Measurements from ENCODE around the gene MUL1. TPM values are rescaled to one million over a fixed set of nuclear protein-coding genes. Genes with fewer than 3 reads are reported as not detected.

MUL1 gene
- total RNA-seq, 1 donor from 2014 or later, result 42.9 TPM

- Mint-ChIP-seq H3K9me3 (ENCODE audit: unreplicated experiment) (no peaks in the 10 kb centered on the region), H3K27ac (ENCODE audit: unreplicated experiment) (peak overlapping the region; percentile 2), H3K4me3 (ENCODE audit: unreplicated experiment) (no peak overlapping the region), H3K36me3 (ENCODE audit: unreplicated experiment) (no peaks in the 10 kb centered on the region), H3K4me1 (ENCODE audit: unreplicated experiment) (peaks cover 39% of the 10 kb centered on the region), H3K27me3 (ENCODE audit: unreplicated experiment) (peaks cover 6% of the 10 kb centered on the region)
- no peak for TF ChIP-seq CTCF (IDR thresholded peaks at IDR 0.05)
- DNase-seq (ENCODE audit: extremely low spot score, unreplicated experiment), result no peak
These were observed 33.5 kb downstream of the MUL1 start for GRCh38 chr1:20474333-20474975.

DNA sequence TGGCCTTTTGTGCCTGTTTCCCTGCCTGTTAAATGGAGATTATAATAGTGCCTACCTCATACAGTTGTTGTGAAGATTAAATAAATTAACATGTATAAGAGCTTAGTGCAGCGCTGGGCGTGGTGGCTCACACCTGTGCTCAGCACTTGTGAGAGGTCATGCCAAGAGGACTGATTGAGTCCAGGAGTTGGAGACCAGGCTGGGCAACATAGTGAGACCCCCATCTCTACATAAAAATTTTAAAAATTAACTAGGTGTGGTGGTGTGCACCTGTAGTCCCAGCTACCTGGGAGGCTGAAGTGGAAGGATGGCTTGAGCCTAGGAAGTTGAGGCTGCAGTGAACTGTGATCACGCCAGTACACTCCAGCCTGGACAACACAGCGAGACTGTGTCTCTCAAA, 34.1 kb downstream of the MUL1 start:
- Mint-ChIP-seq H3K36me3 (ENCODE audit: unreplicated experiment) (no peaks in the 10 kb centered on the region), H3K4me1 (ENCODE audit: unreplicated experiment) (peaks cover 39% of the 10 kb centered on the region), H3K27ac (ENCODE audit: unreplicated experiment) (no peak overlapping the region), H3K27me3 (ENCODE audit: unreplicated experiment) (peaks cover 6% of the 10 kb centered on the region), H3K9me3 (ENCODE audit: unreplicated experiment) (no peaks in the 10 kb centered on the region), H3K4me3 (ENCODE audit: unreplicated experiment) (no peak overlapping the region)
- DNase-seq (ENCODE audit: extremely low spot score, unreplicated experiment), result no peak
- no peak for TF ChIP-seq CTCF (IDR thresholded peaks at IDR 0.05)

DNA sequence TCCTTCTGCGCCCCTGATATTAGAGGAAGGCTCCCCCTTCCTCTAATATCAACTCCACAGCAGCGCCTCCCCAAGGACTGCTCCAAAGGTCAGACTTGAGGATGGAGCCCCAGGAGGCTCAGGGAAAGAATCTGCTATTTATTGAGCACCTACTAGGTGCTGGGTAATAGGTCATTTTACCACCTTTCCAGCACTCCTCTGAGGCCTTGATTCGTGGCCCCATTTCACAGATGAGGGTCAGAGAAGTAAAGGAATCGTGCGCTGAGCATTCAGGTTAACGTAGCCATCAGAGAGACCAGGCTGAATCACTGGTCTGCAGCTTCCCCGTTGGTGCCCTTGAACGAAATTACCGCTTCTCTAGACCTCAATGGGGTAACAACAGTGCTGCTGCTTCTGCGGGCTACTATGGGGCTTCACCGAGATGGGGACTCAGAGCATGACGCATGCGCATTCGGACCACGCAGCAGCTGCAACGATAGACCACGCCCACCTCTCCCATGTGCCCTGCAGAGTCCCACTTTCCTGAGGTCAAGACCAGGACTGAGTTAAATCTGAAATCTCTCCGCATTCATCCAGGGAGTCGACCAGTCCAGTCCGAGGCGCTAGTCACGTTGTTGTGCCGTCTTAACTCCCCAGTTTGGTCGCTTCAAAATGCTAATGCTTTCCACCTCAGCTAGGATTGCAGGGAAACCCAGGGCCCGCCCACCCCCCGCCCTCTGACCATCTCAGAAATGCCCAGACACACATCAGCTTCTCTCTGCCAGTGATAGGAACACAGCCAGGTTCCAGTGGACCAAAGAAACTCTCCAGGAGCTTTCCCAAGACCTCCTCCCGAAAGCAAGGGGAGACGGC, 34.9 kb downstream of the MUL1 start:
- Mint-ChIP-seq H3K4me1 (ENCODE audit: unreplicated experiment) (peaks cover 34% of the 10 kb centered on the region), H3K27ac (ENCODE audit: unreplicated experiment) (no peak overlapping the region), H3K36me3 (ENCODE audit: unreplicated experiment) (no peaks in the 10 kb centered on the region), H3K9me3 (ENCODE audit: unreplicated experiment) (no peaks in the 10 kb centered on the region), H3K4me3 (ENCODE audit: unreplicated experiment) (no peak overlapping the region), H3K27me3 (ENCODE audit: unreplicated experiment) (peaks cover 9% of the 10 kb centered on the region)
- no peak for TF ChIP-seq CTCF (IDR thresholded peaks at IDR 0.05)
- DNase-seq (ENCODE audit: extremely low spot score, unreplicated experiment), result no peak

GRCh38 chr1:20472121-20472520, 35.8 kb downstream of the MUL1 start:
- Mint-ChIP-seq H3K4me1 (ENCODE audit: unreplicated experiment) (peaks cover 29% of the 10 kb centered on the region), H3K9me3 (ENCODE audit: unreplicated experiment) (no peaks in the 10 kb centered on the region), H3K27ac (ENCODE audit: unreplicated experiment) (no peak overlapping the region), H3K27me3 (ENCODE audit: unreplicated experiment) (peaks cover 12% of the 10 kb centered on the region), H3K36me3 (ENCODE audit: unreplicated experiment) (no peaks in the 10 kb centered on the region), H3K4me3 (ENCODE audit: unreplicated experiment) (no peak overlapping the region)
- DNase-seq (ENCODE audit: extremely low spot score, unreplicated experiment), result no peak
- TF ChIP-seq CTCF (IDR thresholded peaks at IDR 0.05), result no peak

DNA sequence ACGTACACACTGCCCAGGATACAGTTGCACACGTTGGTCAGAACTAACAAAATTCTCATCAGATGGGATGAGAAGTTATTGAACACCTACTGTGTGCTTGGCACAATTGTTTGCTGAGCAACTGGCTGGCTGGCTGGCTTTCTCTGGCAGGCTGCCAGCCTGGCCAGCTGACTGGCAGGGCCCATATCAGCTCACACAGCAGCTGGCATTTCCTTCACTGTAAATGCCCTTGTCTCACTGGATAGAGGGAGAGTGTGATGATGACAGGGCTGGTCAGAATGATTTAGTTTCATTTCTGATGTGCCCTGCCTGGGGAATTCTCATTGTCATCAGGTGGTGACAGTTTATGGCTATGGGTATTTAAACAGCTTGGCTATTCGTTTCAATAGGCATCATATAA, 37.8 kb downstream of the MUL1 start:
- no peak for DNase-seq (ENCODE audit: extremely low spot score, unreplicated experiment)
- no peaks in the 10 kb centered on the region for H3K9me3 Mint-ChIP-seq (ENCODE audit: unreplicated experiment)
- H3K4me1 Mint-ChIP-seq (ENCODE audit: unreplicated experiment), result peaks cover 19% of the 10 kb centered on the region
- H3K4me3 Mint-ChIP-seq (ENCODE audit: unreplicated experiment), result no peak overlapping the region
- no peaks in the 10 kb centered on the region for H3K36me3 Mint-ChIP-seq (ENCODE audit: unreplicated experiment)
- no peak for TF ChIP-seq CTCF (IDR thresholded peaks at IDR 0.05)
- peaks cover 22% of the 10 kb centered on the region for H3K27me3 Mint-ChIP-seq (ENCODE audit: unreplicated experiment)
- H3K27ac Mint-ChIP-seq (ENCODE audit: unreplicated experiment), result no peak overlapping the region
